Sigmoid colon (tissue), 7 donors: ENCODE data around the gene AP1G2. TPM values are rescaled to one million over a fixed set of nuclear protein-coding genes. Genes with fewer than 3 reads are reported as not detected.

Experiments
- DNase-seq: peaks from one replicate; pipeline ENCODE4 v3.0.0-alpha.2; 2019
- H3K27ac ChIP-seq, 4 donors: fragments of 200-600 bp; sonication (generic); one replicate each; pipeline ENCODE4 v1.5.1; 2016 to 2019; ENCODE audit warnings: mild to moderate bottlenecking in 1 of 4
- H3K27me3 ChIP-seq, 3 donors: fragments of 200-600 bp; sonication (generic); one replicate each; pipeline ENCODE4 v1.5.1; 2019; ENCODE audit warnings: mild to moderate bottlenecking in 1 of 3
- H3K36me3 ChIP-seq, 4 donors: fragments of 200-600 bp; sonication (generic); one replicate each; pipeline ENCODE4 v1.5.1; 2016 to 2019
- H3K4me1 ChIP-seq, 4 donors: fragments of 200-600 bp; sonication (generic); one replicate each; pipeline ENCODE4 v1.5.1; 2017 to 2019
- H3K4me3 ChIP-seq, 4 donors: fragments of 200-600 bp; sonication (generic); one replicate each; pipeline ENCODE4 v1.5.1; 2017 to 2019; ENCODE audit warnings: mild to moderate bottlenecking in 2 of 4, moderate library complexity in 1 of 4
- H3K9me3 ChIP-seq, 4 donors: fragments of 200-600 bp in 3 of 4; sonication (generic) in 3 of 4; one replicate each; pipeline versions ENCODE4 v1.5.1 to v1.6.1; 2013 to 2019
- CTCF ChIP-seq, 4 experiments: fragments of 450-650 bp in 3 of 4; fragments of 200-600 bp in 1 of 4; IDR thresholded peaks; one replicate each; pipeline ENCODE4 v1.5.1; 2016 to 2019; ENCODE audit warnings: antibody characterized with exemption in 4 of 4, mild to moderate bottlenecking in 3 of 4, moderate library complexity in 2 of 4
- EP300 ChIP-seq, 4 donors: sonication (generic); formaldehyde crosslinking; IDR thresholded peaks; one replicate each; pipeline ENCODE4 v1.6.1; 2017; ENCODE audit warnings: antibody characterized with exemption in 4 of 4
- POLR2A ChIP-seq, 2 donors: fragments of 450-650 bp; IDR thresholded peaks; one replicate each; pipeline ENCODE4 v1.6.1; 2016; ENCODE audit warnings: antibody characterized with exemption in 2 of 2, mild to moderate bottlenecking in 2 of 2, moderate library complexity in 2 of 2
- POLR2AphosphoS5 ChIP-seq, 4 donors: sonication (generic); formaldehyde crosslinking; IDR thresholded peaks; one replicate each; pipeline ENCODE4 v1.6.1; 2017; ENCODE audit warnings: antibody characterized with exemption in 4 of 4
- WGBS, 2 donors: extraction: QIAGEN DNeasy Blood & Tissue Kit; methylation state at CpG; one replicate each; pipeline ENCODE4 v1.1.7; 2013; 5-methylcytosine and 5-hydroxymethylcytosine counted together
- intact Hi-C: fragments of 100-400 bp; cut with DNase I; formaldehyde crosslinking; loops from one replicate; pipeline ENCODE4 v1.15.1; 2023
- polyA plus RNA-seq, 3 donors: library from polyadenylated mRNA; stranded (reverse); fragments of 200-250 nt; gene quantifications; one replicate each; pipeline ENCODE4 v1.2.3, GENCODE V29; 2013
- total RNA-seq, 4 donors: library from RNA; depleted of rRNA; stranded (reverse); fragments of >200 nt; gene quantifications; one replicate each; pipeline ENCODE4 v1.1.0, GENCODE V29; 2016
- donor health status: healthy with polysubstance abuse.
- donor health status: Bipolar disorder and iron deficiency.
- donor health status: healthy.

Gene AP1G2
- total and polyA plus RNA-seq, 7 donors: 16.4 to 124 (median 33.0) TPM

GRCh38 chr14:23550131-23550811, 17.3 kb downstream of the AP1G2 start:
- 58 to 67% methylated on average over 12 of the region's 12 CpGs for WGBS, 2 donors

GRCh38 chr14:23548351-23549318, 19.0 kb downstream of the AP1G2 start:
- Histone ChIP-seq H3K36me3 (no peaks in the 10 kb centered on the region), H3K27ac (no peak overlapping the region), H3K27me3 (no peaks in the 10 kb centered on the region), H3K4me3 (no peak overlapping the region), H3K4me1 (peaks cover 0 to 18% (median 11%) of the 10 kb centered on the region in 4 donors), H3K9me3 (no peaks in the 10 kb centered on the region)
- no peak for TF ChIP-seq POLR2A (IDR thresholded peaks at IDR 0.05)
- no peak for TF ChIP-seq CTCF (IDR thresholded peaks at IDR 0.05)
- DNase-seq: no peak
- intact Hi-C loops: no loop called here
- WGBS, 2 donors: 72 to 77% methylated on average over 18 of the region's 18 CpGs

More at GRCh38 chr14:23550131-23550811, 17.3 kb downstream of the AP1G2 start:
- H3K4me1 ChIP-seq: peaks cover 0 to 24% (median 16%) of the 10 kb centered on the region in 4 donors
- H3K27me3 ChIP-seq: no peaks in the 10 kb centered on the region
- H3K4me3 ChIP-seq: peak overlapping the region; percentile 44 to 70 (median 64)
- intact Hi-C loops: loop anchor here (10.0 kb wide), 4 partner anchors 225 to 895 kb away; partner anchors contain the start of genes ACIN1, C14orf119, DCAF11 and NRL
- no peaks in the 10 kb centered on the region for H3K9me3 ChIP-seq
- TF ChIP-seq CTCF (IDR thresholded peaks at IDR 0.05) (no peak), POLR2AphosphoS5 (IDR thresholded peaks at IDR 0.05) (no peak), EP300 (IDR thresholded peaks at IDR 0.05) (no peak), POLR2A (IDR thresholded peaks at IDR 0.05) (no peak)
- no peaks in the 10 kb centered on the region for H3K36me3 ChIP-seq
- H3K27ac ChIP-seq: peak overlapping the region in 1 of 4 donors; percentile 70
- DNase-seq: no peak

GRCh38 chr14:23547924-23548323, 19.7 kb downstream of the AP1G2 start:
- no peak for TF ChIP-seq EP300 (IDR thresholded peaks at IDR 0.05)
- H3K9me3 ChIP-seq: no peaks in the 10 kb centered on the region
- H3K27me3 ChIP-seq: no peaks in the 10 kb centered on the region
- peaks cover 0 to 18% (median 11%) of the 10 kb centered on the region in 4 donors for H3K4me1 ChIP-seq
- intact Hi-C loops: no loop called here
- peaks cover 0 to 2% (median 0%) of the 10 kb centered on the region in 4 donors for H3K36me3 ChIP-seq
- no peak overlapping the region for H3K27ac ChIP-seq
- WGBS, 2 donors: 74 to 77% methylated on average over 2 of the region's 2 CpGs
- H3K4me3 ChIP-seq: no peak overlapping the region
- DNase-seq: no peak

- intact Hi-C loops: no loop called here
- TF ChIP-seq POLR2AphosphoS5 (IDR thresholded peaks at IDR 0.05) (no peak), POLR2A (IDR thresholded peaks at IDR 0.05) (no peak), EP300 (IDR thresholded peaks at IDR 0.05) (no peak), CTCF (IDR thresholded peaks at IDR 0.05) (no peak)
- WGBS, 2 donors: 87% methylated on average over 10 of the region's 10 CpGs
Measured at GRCh38 chr14:23546450-23547035, 21.0 kb downstream of the AP1G2 start.

More at GRCh38 chr14:23546450-23547035, 21.0 kb downstream of the AP1G2 start:
- no peak for DNase-seq
- H3K9me3 ChIP-seq: no peaks in the 10 kb centered on the region
- peaks cover 0 to 6% (median 0%) of the 10 kb centered on the region in 4 donors for H3K36me3 ChIP-seq
- peaks cover 0 to 13% (median 9%) of the 10 kb centered on the region in 4 donors for H3K4me1 ChIP-seq
- no peaks in the 10 kb centered on the region for H3K27me3 ChIP-seq
- no peak overlapping the region for H3K27ac ChIP-seq
- H3K4me3 ChIP-seq: no peak overlapping the region
